HEK293 (cell line): ENCODE results near the gene CXCL16.

ENCODE experiments used
- CTCF ChIA-PET: fragments of 350-600 bp; formaldehyde crosslinking; extraction: SDS; loops from one replicate; lab custom pipeline; 2021; ENCODE audit warnings: antibody characterized with exemption; lab: Yijun Ruan, JAX
- POLR2A ChIA-PET: fragments of 300-600 bp; formaldehyde crosslinking; extraction: SDS; loops from one replicate; lab custom pipeline; 2020; ENCODE audit warnings: antibody characterized with exemption, inconsistent platforms; lab: Yijun Ruan, JAX
- H3K27ac ChIP-seq: fragments of 200-500 bp; sonication (Bioruptor generic); 2 replicates; pipeline ENCODE4 v1.5.1; 2014; ENCODE audit warnings: low read depth, low read length, control low read depth, inconsistent platforms; ENCODE audit errors: extremely low read depth
- H3K36me3 ChIP-seq, 2 experiments: fragments of 200-500 bp in 1 of 2; sonication (Bioruptor generic) in 1 of 2; 1 replicate in 1 of 2; 2 replicates in 1 of 2; pipeline ENCODE4 v1.5.1; 2014 to 2017; ENCODE audit warnings: inconsistent platforms in 2 of 2, low read length in 2 of 2; ENCODE audit not compliant: control insufficient read depth in 2 of 2, insufficient read depth in 1 of 2
- H3K4me1 ChIP-seq: fragments of 200-500 bp; sonication (Bioruptor generic); 2 replicates; pipeline ENCODE4 v1.5.1; 2014; ENCODE audit warnings: mild to moderate bottlenecking, low read length, inconsistent platforms; ENCODE audit not compliant: control insufficient read depth, insufficient read depth
- H3K4me3 ChIP-seq: 2 replicates; pipeline ENCODE4 v1.5.1; 2011; ENCODE audit warnings: low read depth, mild to moderate bottlenecking, control low read depth, low read length, moderate library complexity
- H3K9me3 ChIP-seq: fragments of 200-500 bp; sonication (Bioruptor generic); 2 replicates; pipeline ENCODE4 v1.5.1; 2014; ENCODE audit warnings: low read depth, low read length, inconsistent platforms; ENCODE audit not compliant: control insufficient read depth, insufficient read depth
- EGR2 ChIP-seq: fragments of 450-650 bp; formaldehyde crosslinking; IDR thresholded peaks from 2 replicates; pipeline ENCODE4 v1.5.1; 2016; ENCODE audit warnings: low read depth, missing biosample characterization, missing genetic modification characterization
- ELK4 ChIP-seq: IDR thresholded peaks from 2 replicates; pipeline ENCODE4 v1.6.1; 2011; ENCODE audit warnings: mild to moderate bottlenecking, low read depth, low read length, borderline replicate concordance
- GLIS1 ChIP-seq: fragments of 450-650 bp; formaldehyde crosslinking; IDR thresholded peaks from 2 replicates; pipeline ENCODE4 v1.5.1; 2016; ENCODE audit warnings: missing biosample characterization, missing genetic modification characterization
- KLF1 ChIP-seq: fragments of 450-650 bp; formaldehyde crosslinking; IDR thresholded peaks from 2 replicates; pipeline ENCODE4 v1.5.1; 2016; ENCODE audit warnings: missing biosample characterization, missing genetic modification characterization
- KLF16 ChIP-seq: fragments of 450-650 bp; formaldehyde crosslinking; IDR thresholded peaks from 2 replicates; pipeline ENCODE4 v1.5.1; 2017; ENCODE audit warnings: missing biosample characterization, missing genetic modification characterization
- KLF7 ChIP-seq: fragments of 450-650 bp; formaldehyde crosslinking; IDR thresholded peaks from 2 replicates; pipeline ENCODE4 v1.5.1; 2016; ENCODE audit warnings: missing biosample characterization, missing genetic modification characterization, borderline replicate concordance
- SP7 ChIP-seq: fragments of 450-650 bp; formaldehyde crosslinking; IDR thresholded peaks from 2 replicates; pipeline ENCODE4 v1.5.1; 2016; ENCODE audit warnings: missing biosample characterization, missing genetic modification characterization
- ZBTB6 ChIP-seq: fragments of 450-650 bp; formaldehyde crosslinking; IDR thresholded peaks from 2 replicates; pipeline ENCODE4 v1.5.1; 2017; ENCODE audit warnings: missing biosample characterization, missing genetic modification characterization
- ZBTB8A ChIP-seq: fragments of 450-650 bp; formaldehyde crosslinking; IDR thresholded peaks from 2 replicates; pipeline ENCODE4 v1.5.1; 2016; ENCODE audit warnings: missing biosample characterization, missing genetic modification characterization
- ZNF292 ChIP-seq: fragments of 450-650 bp; formaldehyde crosslinking; IDR thresholded peaks from 2 replicates; pipeline ENCODE4 v1.5.1; 2016; ENCODE audit warnings: low read depth, missing biosample characterization, missing genetic modification characterization, borderline replicate concordance
- ZNF514 ChIP-seq: fragments of 450-650 bp; formaldehyde crosslinking; IDR thresholded peaks from 2 replicates; pipeline ENCODE4 v1.5.1; 2016; ENCODE audit warnings: missing biosample characterization, missing genetic modification characterization
- ZNF560 ChIP-seq: fragments of 450-650 bp; formaldehyde crosslinking; IDR thresholded peaks from 2 replicates; pipeline ENCODE4 v1.5.1; 2017; ENCODE audit warnings: missing biosample characterization, missing genetic modification characterization, borderline replicate concordance
- ZNF585B ChIP-seq: fragments of 450-650 bp; formaldehyde crosslinking; IDR thresholded peaks from 2 replicates; pipeline ENCODE4 v1.5.1; 2016; ENCODE audit warnings: missing biosample characterization, missing genetic modification characterization
- ZNF626 ChIP-seq: fragments of 450-650 bp; sonication (Bioruptor Pico); formaldehyde crosslinking; IDR thresholded peaks from 2 replicates; pipeline ENCODE4 v1.5.1; 2018; ENCODE audit warnings: missing biosample characterization, missing genetic modification characterization, inconsistent platforms
- ZNF664 ChIP-seq: fragments of 450-650 bp; formaldehyde crosslinking; IDR thresholded peaks from 2 replicates; pipeline ENCODE4 v1.5.1; 2016; ENCODE audit warnings: missing biosample characterization, missing genetic modification characterization
- ZNF747 ChIP-seq: fragments of 450-650 bp; formaldehyde crosslinking; IDR thresholded peaks from 2 replicates; pipeline ENCODE4 v1.5.1; 2016; ENCODE audit warnings: missing biosample characterization, missing genetic modification characterization

The CXCL16 gene

GRCh38 chr17:4788159-4788806 is 48.6 kb upstream of the CXCL16 start:
- Histone ChIP-seq H3K9me3 (no peaks in the 10 kb centered on the region), H3K4me3 (no peak overlapping the region), H3K27ac (no peak overlapping the region; the same call in 1 of the 2 replicates), H3K4me1 (peaks cover 4% of the 10 kb centered on the region), H3K36me3 (no peaks in the 10 kb centered on the region)
- ChIA-PET CTCF (interaction anchor here (0.6 to 4.9 kb wide), 13 partner anchors 10 to 222 kb away, joined by 3 to 37 read pairs (median 4); partner anchors contain the start of genes ARRB2 and PLD2), POLR2A (interaction anchor here (3.8 kb wide), 1 partner anchor 10 kb away, joined by 23 read pairs; no protein-coding TSS in a partner anchor)
- TF ChIP-seq KLF7 (tag by site-specific recombination): peak; percentile 45; the same call in 1 of the 2 replicates
- peak; percentile 30; the same call in 1 of the 2 replicates for TF ChIP-seq ZBTB8A (tag by site-specific recombination)
- TF ChIP-seq GLIS1 (tag by site-specific recombination): peak; percentile 56
- TF ChIP-seq KLF1: peak; percentile 69
- TF ChIP-seq ZNF626 (tag by site-specific recombination): no peak
- TF ChIP-seq ZNF514 (tag by site-specific recombination): no peak
- peak; percentile 99 for TF ChIP-seq SP7 (tag by site-specific recombination)
- 0 out of 2 replicates have a peak, but pooled peaks have one; percentile 6 for TF ChIP-seq EGR2 (tag by site-specific recombination)

- Histone ChIP-seq H3K36me3 (no peaks in the 10 kb centered on the region), H3K27ac (no peak overlapping the region), H3K4me3 (no peak overlapping the region), H3K4me1 (peaks cover 4% of the 10 kb centered on the region), H3K9me3 (no peaks in the 10 kb centered on the region)
- ChIA-PET CTCF (interaction anchor here (0.7 to 1.9 kb wide), 7 partner anchors 10 to 220 kb away, joined by 3 to 6 read pairs (median 3); no protein-coding TSS in a partner anchor), POLR2A (no interaction called here)
- no peak for TF ChIP-seq ZNF585B
- TF ChIP-seq ZNF626 (tag by site-specific recombination): no peak
- no peak for TF ChIP-seq KLF16 (tag by site-specific recombination)
- TF ChIP-seq ZNF560 (tag by site-specific recombination): no peak
- no peak for TF ChIP-seq ELK4
- no peak for TF ChIP-seq ZNF664 (tag by site-specific recombination)
- no peak for TF ChIP-seq ZNF747
Measured at GRCh38 chr17:4786516-4786915, 46.8 kb upstream of the CXCL16 start.

DNA sequence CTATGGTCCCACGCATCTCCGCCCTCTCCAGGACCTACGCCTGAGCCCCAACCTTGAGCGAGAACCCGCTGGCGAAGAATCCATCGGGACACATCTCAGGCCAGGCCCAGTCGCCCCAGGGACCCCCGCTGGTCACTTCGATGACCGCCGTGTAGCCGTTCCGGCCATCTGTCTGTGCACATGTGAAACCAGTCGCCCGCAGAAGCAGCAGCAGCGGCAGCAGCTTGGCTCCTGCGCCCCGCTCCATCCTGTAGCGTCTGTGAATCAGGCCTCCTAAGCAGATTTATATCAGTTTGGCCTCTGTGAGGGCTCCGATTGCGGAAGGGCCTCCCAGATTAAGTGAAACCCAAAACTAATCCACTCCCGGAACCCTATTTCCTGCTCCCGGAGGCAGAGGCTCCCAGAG is 46.4 kb upstream of the CXCL16 start, which contains the start of gene VMO1:
VMO1 (minus strand) TSS at position 259 of the 406 bp plus-strand sequence; CDS start at position 247, 12 bp downstream.
- ChIA-PET POLR2A (no interaction called here), CTCF (interaction anchor here (0.5 to 1.9 kb wide), 7 partner anchors 10 to 396 kb away, joined by 3 to 6 read pairs (median 3); no protein-coding TSS in a partner anchor)
- H3K27ac ChIP-seq: no peak within 1 kb of the TSS

More for the DNA sequence above, 46.4 kb upstream of the CXCL16 start, which contains the start of gene VMO1:
- Histone ChIP-seq H3K4me1 (peaks cover 4% of the 10 kb centered on the region), H3K4me3 (no peak within 1 kb of the TSS), H3K36me3 (no peaks in the 10 kb centered on the region), H3K9me3 (no peaks in the 10 kb centered on the region)
- no peak for TF ChIP-seq ZNF292 (tag by site-specific recombination)
- peak; percentile 69 for TF ChIP-seq ZBTB6 (tag by site-specific recombination)
